IMR-90 (cell line): ENCODE measurements around the gene NUAK1. TPM values are rescaled to one million over a fixed set of nuclear protein-coding genes. Genes with fewer than 3 reads are reported as not detected.

Experiments
- ATAC-seq: fragments of 200-7000 bp; cut with Tn5 transposase; 2 replicates; pipeline ENCODE4 v1.9.1; 2020; ENCODE audit warnings: low read depth, mild to moderate bottlenecking, moderate library complexity
- BruUV-seq: library from RNA; stranded (reverse); fragments of 400-500 nt; replicated peaks from 2 replicates; lab custom pipeline; 2021; lab: Mats Ljungman, UMichigan
- CTCF ChIA-PET: fragments of 300-600 bp; formaldehyde crosslinking; extraction: SDS; loops from one replicate; lab custom pipeline; 2021; ENCODE audit warnings: antibody characterized with exemption; lab: Yijun Ruan, JAX
- POLR2A ChIA-PET: fragments of 300-600 bp; sonication (Branson Sonifier 250); formaldehyde crosslinking; loops from one replicate; lab custom pipeline; 2022; ENCODE audit warnings: antibody characterized with exemption; ENCODE audit not compliant: unreplicated experiment; lab: Charles Lee
- DNase-seq: peaks from one replicate; pipeline ENCODE4 v3.0.0; 2013
- H2AFZ ChIP-seq: replicated peaks from 2 replicates; pipeline ENCODE3; 2013; ENCODE audit warnings: low read length, mild to moderate bottlenecking; ENCODE audit not compliant: poor library complexity
- H2AK5ac ChIP-seq: 2 replicates; pipeline ENCODE4 v1.6.1; 2013; ENCODE audit warnings: low read depth, low read length, inconsistent platforms
- H2AK9ac ChIP-seq: replicated peaks from 2 replicates; pipeline ENCODE3; 2013; ENCODE audit warnings: mild to moderate bottlenecking, low read depth, low read length, moderate library complexity; ENCODE audit not compliant: poor library complexity
- H2BK120ac ChIP-seq: 2 replicates; pipeline ENCODE4 v1.6.1; 2013; ENCODE audit warnings: low read depth, low read length, inconsistent platforms
- H2BK15ac ChIP-seq: 3 replicates; pipeline ENCODE4 v1.6.1; 2013; ENCODE audit warnings: low read depth, low read length, inconsistent platforms
- H2BK20ac ChIP-seq: 2 replicates; pipeline ENCODE4 v1.6.1; 2013; ENCODE audit warnings: low read depth, mild to moderate bottlenecking, inconsistent platforms, low read length, moderate library complexity
- H2BK5ac ChIP-seq: 2 replicates; pipeline ENCODE4 v1.6.1; 2013; ENCODE audit warnings: mild to moderate bottlenecking, low read depth, low read length, inconsistent platforms; ENCODE audit not compliant: poor library complexity, severe bottlenecking
- H3K14ac ChIP-seq: replicated peaks from 2 replicates; pipeline ENCODE4 v1.6.1; 2013; ENCODE audit warnings: low read depth, low read length, inconsistent platforms
- H3K18ac ChIP-seq: 2 replicates; pipeline ENCODE4 v1.6.1; 2013; ENCODE audit warnings: low read depth, low read length, control low read depth
- H3K23ac ChIP-seq: 2 replicates; pipeline ENCODE4 v1.6.1; 2013; ENCODE audit warnings: low read depth, low read length, inconsistent platforms
- H3K27ac ChIP-seq: 2 replicates; pipeline ENCODE4 v1.5.1; 2013; ENCODE audit warnings: mild to moderate bottlenecking, control low read depth, low read length; ENCODE audit not compliant: insufficient read depth
- H3K27me3 ChIP-seq: 2 replicates; pipeline ENCODE4 v1.6.1; 2013; ENCODE audit warnings: low read length; ENCODE audit not compliant: control insufficient read depth, insufficient read depth
- H3K36me3 ChIP-seq: 2 replicates; pipeline ENCODE4 v1.6.1; 2013; ENCODE audit warnings: low read length, mixed read lengths; ENCODE audit not compliant: control insufficient read depth, insufficient read depth
- H3K4ac ChIP-seq: 2 replicates; pipeline ENCODE4 v1.6.1; 2013; ENCODE audit warnings: low read depth, low read length, inconsistent platforms
- H3K4me1 ChIP-seq: 2 replicates; pipeline ENCODE4 v1.6.1; 2013; ENCODE audit warnings: low read length, mixed read lengths; ENCODE audit not compliant: control insufficient read depth, insufficient read depth
- H3K4me2 ChIP-seq: 2 replicates; pipeline ENCODE4 v1.6.1; 2013; ENCODE audit warnings: low read depth, mild to moderate bottlenecking, control low read depth, low read length, moderate library complexity
- H3K4me3 ChIP-seq: 2 replicates; pipeline ENCODE4 v1.5.1; 2013; ENCODE audit warnings: low read depth, mild to moderate bottlenecking, control low read depth, low read length, moderate library complexity; ENCODE audit not compliant: insufficient read depth
- H3K56ac ChIP-seq: 2 replicates; pipeline ENCODE4 v1.6.1; 2013; ENCODE audit warnings: low read length, inconsistent platforms; ENCODE audit not compliant: insufficient read depth; ENCODE audit errors: extremely low read depth
- H3K79me1 ChIP-seq, 2 experiments: 2 replicates each; pipeline ENCODE4 v1.6.1; 2013; ENCODE audit warnings: low read length in 2 of 2, inconsistent platforms in 1 of 2, low read depth in 1 of 2
- H3K9ac ChIP-seq: 2 replicates; pipeline ENCODE4 v1.6.1; 2013; ENCODE audit warnings: low read depth, low read length, control low read depth
- H3K9me1 ChIP-seq: 2 replicates; pipeline ENCODE4 v1.6.1; 2013; ENCODE audit warnings: low read length, inconsistent platforms; ENCODE audit not compliant: insufficient read depth
- H3K9me3 ChIP-seq: 2 replicates; pipeline ENCODE4 v1.6.1; 2013; ENCODE audit warnings: low read length; ENCODE audit not compliant: control insufficient read depth, insufficient read depth
- H4K20me1 ChIP-seq: 2 replicates; pipeline ENCODE4 v1.6.1; 2013; ENCODE audit warnings: low read length, inconsistent platforms; ENCODE audit not compliant: insufficient read depth
- H4K5ac ChIP-seq: 2 replicates; pipeline ENCODE4 v1.6.1; 2013; ENCODE audit warnings: mild to moderate bottlenecking, low read depth, low read length, control low read depth
- H4K8ac ChIP-seq, 2 experiments: 2 replicates each; pipeline ENCODE4 v1.6.1; 2013; ENCODE audit warnings: low read depth in 2 of 2, low read length in 2 of 2, control low read depth in 1 of 2, inconsistent platforms in 1 of 2
- H4K91ac ChIP-seq: 2 replicates; pipeline ENCODE4 v1.6.1; 2013; ENCODE audit warnings: low read depth, low read length, inconsistent platforms; ENCODE audit not compliant: insufficient read depth
- BHLHE40 ChIP-seq: fragments of 150-350 bp; IDR thresholded peaks from 2 replicates; pipeline ENCODE4 v1.6.1; 2016; ENCODE audit warnings: mild to moderate bottlenecking, low read depth, low read length
- CEBPB ChIP-seq: IDR thresholded peaks from 2 replicates; pipeline ENCODE4 v1.6.1; 2012; ENCODE audit warnings: low read depth, low read length, improper control_type of control experiment
- CHD1 ChIP-seq: IDR thresholded peaks from 2 replicates; pipeline ENCODE4 v1.6.1; 2012; ENCODE audit warnings: low read depth, low read length, improper control_type of control experiment
- CTCF ChIP-seq: conservative IDR thresholded peaks from 2 replicates; pipeline ENCODE4 v1.5.1; 2012; ENCODE audit warnings: mild to moderate bottlenecking, low read depth, low read length, improper control_type of control experiment
- ELK1 ChIP-seq: fragments of 150-350 bp; IDR thresholded peaks from 2 replicates; pipeline ENCODE4 v1.6.1; 2016; ENCODE audit warnings: low read depth, mild to moderate bottlenecking, low read length, moderate library complexity, borderline replicate concordance
- FOS ChIP-seq: fragments of 150-350 bp; IDR thresholded peaks from 2 replicates; pipeline ENCODE4 v1.6.1; 2016; ENCODE audit warnings: low read depth, low read length
- MAZ ChIP-seq: IDR thresholded peaks from 2 replicates; pipeline ENCODE4 v1.6.1; 2012; ENCODE audit warnings: low read depth, mild to moderate bottlenecking, low read length, improper control_type of control experiment, moderate library complexity, borderline replicate concordance
- MXI1 ChIP-seq: IDR thresholded peaks from 2 replicates; pipeline ENCODE4 v1.6.1; 2012; ENCODE audit warnings: low read depth, mild to moderate bottlenecking, low read length, moderate library complexity, borderline replicate concordance
- NFE2L2 ChIP-seq: fragments of 150-350 bp; IDR thresholded peaks from 2 replicates; pipeline ENCODE4 v1.6.1; 2016; ENCODE audit warnings: low read depth, mild to moderate bottlenecking, low read length
- POLR2A ChIP-seq: IDR thresholded peaks from 2 replicates; pipeline ENCODE4 v1.6.1; 2012; ENCODE audit warnings: mild to moderate bottlenecking, low read depth, low read length
- RCOR1 ChIP-seq: IDR thresholded peaks from 2 replicates; pipeline ENCODE4 v1.6.1; 2012; ENCODE audit warnings: mild to moderate bottlenecking, low read length, improper control_type of control experiment; ENCODE audit not compliant: insufficient replicate concordance
- RFX5 ChIP-seq: IDR thresholded peaks from 2 replicates; pipeline ENCODE4 v1.8.0; 2012; ENCODE audit warnings: low read depth, mild to moderate bottlenecking, low read length, moderate library complexity
- USF2 ChIP-seq: fragments of 150-350 bp; IDR thresholded peaks from 2 replicates; pipeline ENCODE4 v1.6.1; 2017; ENCODE audit warnings: mild to moderate bottlenecking, antibody characterized with exemption, low read length, low read depth
- WGBS, 2 experiments: methylation state at CpG; one replicate each; pipeline versions ENCODE4 v1.1.5 to v1.1.7; 2013; ENCODE audit warnings: missing lambda C conversion rate in 2 of 2; ENCODE audit not compliant: insufficient read length in 1 of 2; ENCODE audit errors: extremely low coverage in 2 of 2; 5-methylcytosine and 5-hydroxymethylcytosine counted together
- dilution Hi-C: fragments of 300-500 bp; cut with HindIII; formaldehyde crosslinking; loops from one replicate; pipeline ENCODE4 v1.14.3; 2018; ENCODE audit warnings: low sequenced_read_pairs; ENCODE audit not compliant: unreplicated experiment
- in situ Hi-C: fragments of 300-500 bp; cut with MboI; formaldehyde crosslinking; loops from 3 replicates; pipeline ENCODE4 v1.14.3; 2019; ENCODE audit warnings: low sequenced_read_pairs, inconsistent platforms, mixed read lengths
- intact Hi-C: fragments of 100-400 bp; cut with micrococcal nuclease; formaldehyde crosslinking; loops from 2 replicates; pipeline ENCODE4 v1.10.0; 2022
- polyA plus RNA-seq, 3 experiments: library from polyadenylated mRNA; depleted of rRNA; stranded (reverse); fragments of >200 nt; gene quantifications; 2 replicates each; pipeline ENCODE4 v1.2.3, GENCODE V29; 2012; ENCODE audit warnings: low replicate concordance in 1 of 3
- total RNA-seq: library from RNA; depleted of rRNA; stranded (reverse); fragments of >200 nt; gene quantifications from 2 replicates; pipeline ENCODE4 v1.2.3, GENCODE V29; 2012

NUAK1 gene
- total and polyA plus RNA-seq, 2 of the 4 experiments (the other 2 are of a cell fraction) = 4.8 to 8.8 TPM

- Histone ChIP-seq H3K14ac (no peak overlapping the region), H3K18ac (no peak overlapping the region), H4K20me1 (peaks cover 10% of the 10 kb centered on the region), H3K36me3 (no peaks in the 10 kb centered on the region), H3K23ac (no peak overlapping the region), H2AFZ (no peak overlapping the region), H3K27me3 (no peaks in the 10 kb centered on the region), H2AK9ac (no peak overlapping the region), H2BK5ac (no peak overlapping the region), H2BK20ac (no peak overlapping the region), H3K9ac (no peak overlapping the region), H4K8ac (no peak overlapping the region), H3K4me3 (no peak overlapping the region), H3K9me3 (no peaks in the 10 kb centered on the region), H2BK15ac (no peak overlapping the region), H3K4ac (no peak overlapping the region), H3K56ac (no peak overlapping the region), H4K91ac (no peak overlapping the region), H3K79me1 (peaks cover 39 to 80% of the 10 kb centered on the region in 2 experiments), H3K4me2 (no peak overlapping the region), H2AK5ac (no peak overlapping the region), H3K9me1 (peaks cover 16% of the 10 kb centered on the region), H3K27ac (no peak overlapping the region), H3K4me1 (peaks cover 10% of the 10 kb centered on the region), H4K5ac (no peak overlapping the region), H2BK120ac (no peak overlapping the region)
- in situ Hi-C loops = no loop called here
- ATAC-seq (no peak), DNase-seq (no peak)
- BruUV-seq = no TSS peak
- intact Hi-C loops = no loop called here
- TF ChIP-seq CHD1 = no peak
- no peak for TF ChIP-seq ELK1
- no peak for TF ChIP-seq POLR2A
- TF ChIP-seq MXI1 = no peak
- TF ChIP-seq CTCF = no peak
- TF ChIP-seq NFE2L2 = no peak
- no peak for TF ChIP-seq BHLHE40
- no peak for TF ChIP-seq RCOR1
- no peak for TF ChIP-seq MAZ
- TF ChIP-seq FOS = no peak
- TF ChIP-seq RFX5 = no peak
- TF ChIP-seq CEBPB = no peak
- no peak for TF ChIP-seq USF2
- POLR2A ChIA-PET = no interaction called here
- WGBS, 2 experiments = no CpG with 5 or more reads among the region's 9 CpGs
- dilution Hi-C loops = no loop called here
- CTCF ChIA-PET = no interaction called here
These were observed 19.5 kb downstream of the NUAK1 start for GRCh38 chr12:106119301-106119700.
